Pancreas (tissue), 10 donors: ENCODE results near the gene SOX5. TPM values are rescaled to one million over a fixed set of nuclear protein-coding genes. Genes with fewer than 3 reads are reported as not detected.

Source experiments
- ATAC-seq, 4 donors: fragments of 200-7000 bp; cut with Tn5 transposase; one replicate each; pipeline versions ENCODE4 v1.8.0 to v1.9.1; 2020; ENCODE audit warnings: mild to moderate bottlenecking in 4 of 4, moderate library complexity in 4 of 4
- DNase-seq, 6 donors: peaks; one replicate each; pipeline ENCODE4 v3.0.0-alpha.2; 2020
- FAIRE-seq: peaks from 2 replicates; lab custom pipeline; 2012; peaks lifted over from hg19 to GRCh38; lab: Jason Lieb, UNC
- H3K27ac ChIP-seq, 4 donors: fragments of 200-600 bp; sonication (generic); 1 replicate in 3 of 4; 2 replicates in 1 of 4; pipeline versions ENCODE4 v1.5.0 to v1.8.0; 2020
- H3K27me3 ChIP-seq, 4 donors: fragments of 200-600 bp; one replicate each; pipeline ENCODE4 v1.8.0; 2021
- H3K36me3 ChIP-seq, 3 donors: fragments of 200-600 bp; sonication (generic) in 1 of 3; one replicate each; pipeline versions ENCODE4 v1.5.0 to v1.8.0; 2020 to 2021
- H3K4me1 ChIP-seq, 3 donors: fragments of 200-600 bp; one replicate each; pipeline ENCODE4 v1.8.0; 2021
- H3K4me3 ChIP-seq, 4 donors: fragments of 200-600 bp; sonication (generic) in 2 of 4; one replicate each; pipeline versions ENCODE4 v1.5.0 to v1.8.0; 2020 to 2021
- H3K9me3 ChIP-seq, 4 donors: fragments of 200-600 bp; one replicate each; pipeline ENCODE4 v1.8.0; 2021
- WGBS, 2 donors: extraction: QIAGEN DNeasy Blood & Tissue Kit; methylation state at CpG; one replicate each; pipeline ENCODE4 v1.1.7; 2013; 5-methylcytosine and 5-hydroxymethylcytosine counted together
- intact Hi-C, 3 donors: fragments of 100-400 bp; cut with DNase I; formaldehyde crosslinking; loops; one replicate each; pipeline versions ENCODE4 v1.11.1 to v1.14.2; 2022
- polyA plus RNA-seq, 2 donors: library from polyadenylated mRNA; stranded (reverse); fragments of 200-250 nt; gene quantifications; one replicate each; pipeline ENCODE4 v1.2.3, GENCODE V29; 2013
- total RNA-seq, 6 donors: library from RNA; stranded (reverse); fragmentation: NEBNext Ultra II Directional in 4 of 6; extraction: Animal tissue kit (Norgen Biotek cat#: 25700) in 4 of 6; gene quantifications; one replicate each; pipeline versions ENCODE4 v1.2.1 to v1.2.4, GENCODE V29; 2021 to 2023
- TF ChIP-seq, protein P1 (sequence below), 4 donors: fragments of 200-600 bp; sonication (generic) in 3 of 4; IDR thresholded peaks; one replicate each; pipeline versions ENCODE4 v1.5.0 to v1.8.0; 2021; ENCODE audit warnings: antibody characterized with exemption in 4 of 4
- donor health status: healthy with polysubstance abuse.
- donor health status: DM: no; HTN: no; CAD: no; lungs with moderate emphysema.
- donor health status: DM: no; HTN: no; CAD: no.
- donor health status: control.
- donor health status: control.
- donor health status: Bipolar disorder and iron deficiency.
- donor health status: DM: yes; HTN: yes; CAD: no.
- donor health status: DM: no; HTN: no; CAD: no.
- donor health status: DM: no; HTN: no; CAD: no.
- donor health status: DM: yes; HTN: yes; CAD: no.

SOX5 gene
- total and polyA plus RNA-seq, 8 donors: 0.47 to 2.5 (median 1.6) TPM

DNA sequence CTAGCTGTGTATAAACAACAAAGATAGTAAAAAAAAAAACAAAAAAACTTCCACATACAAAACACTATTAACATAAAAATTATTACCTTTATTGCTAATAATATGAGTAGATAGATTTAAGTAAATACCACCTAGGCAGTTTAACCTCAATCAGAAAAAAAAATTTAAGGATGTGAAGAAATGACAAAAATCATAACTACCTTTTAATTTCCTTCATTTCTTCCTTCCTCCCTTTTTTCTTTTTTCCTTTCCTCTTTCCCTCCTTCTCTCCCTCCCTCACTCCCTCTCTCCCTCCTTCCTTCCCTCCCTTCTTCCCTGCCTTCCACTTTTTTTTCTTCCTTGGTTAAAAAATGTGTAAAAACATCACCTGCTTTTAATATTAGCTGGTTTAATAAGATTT lies 81.7 kb downstream of the SOX5 start:
- TF ChIP-seq, protein P1, sequence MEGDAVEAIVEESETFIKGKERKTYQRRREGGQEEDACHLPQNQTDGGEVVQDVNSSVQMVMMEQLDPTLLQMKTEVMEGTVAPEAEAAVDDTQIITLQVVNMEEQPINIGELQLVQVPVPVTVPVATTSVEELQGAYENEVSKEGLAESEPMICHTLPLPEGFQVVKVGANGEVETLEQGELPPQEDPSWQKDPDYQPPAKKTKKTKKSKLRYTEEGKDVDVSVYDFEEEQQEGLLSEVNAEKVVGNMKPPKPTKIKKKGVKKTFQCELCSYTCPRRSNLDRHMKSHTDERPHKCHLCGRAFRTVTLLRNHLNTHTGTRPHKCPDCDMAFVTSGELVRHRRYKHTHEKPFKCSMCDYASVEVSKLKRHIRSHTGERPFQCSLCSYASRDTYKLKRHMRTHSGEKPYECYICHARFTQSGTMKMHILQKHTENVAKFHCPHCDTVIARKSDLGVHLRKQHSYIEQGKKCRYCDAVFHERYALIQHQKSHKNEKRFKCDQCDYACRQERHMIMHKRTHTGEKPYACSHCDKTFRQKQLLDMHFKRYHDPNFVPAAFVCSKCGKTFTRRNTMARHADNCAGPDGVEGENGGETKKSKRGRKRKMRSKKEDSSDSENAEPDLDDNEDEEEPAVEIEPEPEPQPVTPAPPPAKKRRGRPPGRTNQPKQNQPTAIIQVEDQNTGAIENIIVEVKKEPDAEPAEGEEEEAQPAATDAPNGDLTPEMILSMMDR (IDR thresholded peaks at IDR 0.05): no peak
- no peaks in the 10 kb centered on the region for H3K9me3 ChIP-seq
- H3K27ac ChIP-seq: no peak overlapping the region
- no peaks in the 10 kb centered on the region for H3K36me3 ChIP-seq
- H3K4me3 ChIP-seq: no peak overlapping the region
- no peaks in the 10 kb centered on the region for H3K4me1 ChIP-seq
- DNase-seq (no peak), ATAC-seq (no peak), FAIRE-seq (no peak)
- H3K27me3 ChIP-seq: no peaks in the 10 kb centered on the region
- intact Hi-C loops: no loop called here

GRCh38 chr12:23862701-23863100 lies 86.8 kb downstream of the SOX5 start:
- Histone ChIP-seq H3K4me3 (no peak overlapping the region), H3K4me1 (no peaks in the 10 kb centered on the region), H3K36me3 (no peaks in the 10 kb centered on the region), H3K27ac (no peak overlapping the region), H3K27me3 (no peaks in the 10 kb centered on the region), H3K9me3 (no peaks in the 10 kb centered on the region)
- DNase-seq (no peak), FAIRE-seq (no peak), ATAC-seq (no peak)
- TF ChIP-seq, protein P1 (IDR thresholded peaks at IDR 0.05): no peak
- intact Hi-C loops: no loop called here
- 83 to 88% methylated on average over 3 of the region's 3 CpGs for WGBS, 2 donors

DNA sequence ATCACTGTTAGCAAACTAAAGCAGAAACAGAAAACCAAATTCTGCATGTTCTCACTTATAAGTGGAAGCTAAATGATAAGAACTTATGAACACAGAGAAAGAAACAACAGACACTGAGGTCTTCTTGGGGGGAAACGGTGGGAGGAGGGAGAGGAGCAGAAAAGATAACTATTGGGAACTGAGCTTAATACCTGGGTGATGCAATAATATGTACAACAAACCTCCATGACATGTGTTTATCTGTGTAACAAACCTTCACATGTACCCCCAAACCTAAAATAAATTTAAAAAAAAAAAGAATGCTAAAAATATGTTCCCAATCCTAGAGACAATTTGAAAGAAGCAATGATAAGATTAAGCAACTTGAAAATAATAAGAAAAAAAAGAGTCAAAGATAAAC lies 89.5 kb downstream of the SOX5 start:
- ATAC-seq (no peak), FAIRE-seq (no peak), DNase-seq (no peak)
- no peak overlapping the region for H3K4me3 ChIP-seq
- 52 to 54% methylated on average over 1 of the region's 1 CpG for WGBS, 2 donors
- H3K27ac ChIP-seq: no peak overlapping the region
- no peaks in the 10 kb centered on the region for H3K27me3 ChIP-seq
- no peaks in the 10 kb centered on the region for H3K9me3 ChIP-seq
- intact Hi-C loops: no loop called here
- no peaks in the 10 kb centered on the region for H3K36me3 ChIP-seq
- no peaks in the 10 kb centered on the region for H3K4me1 ChIP-seq
- TF ChIP-seq, protein P1 (IDR thresholded peaks at IDR 0.05): no peak

- no peak for FAIRE-seq
These were observed 92.3 kb downstream of the SOX5 start for GRCh38 chr12:23857178-23857577.

DNA sequence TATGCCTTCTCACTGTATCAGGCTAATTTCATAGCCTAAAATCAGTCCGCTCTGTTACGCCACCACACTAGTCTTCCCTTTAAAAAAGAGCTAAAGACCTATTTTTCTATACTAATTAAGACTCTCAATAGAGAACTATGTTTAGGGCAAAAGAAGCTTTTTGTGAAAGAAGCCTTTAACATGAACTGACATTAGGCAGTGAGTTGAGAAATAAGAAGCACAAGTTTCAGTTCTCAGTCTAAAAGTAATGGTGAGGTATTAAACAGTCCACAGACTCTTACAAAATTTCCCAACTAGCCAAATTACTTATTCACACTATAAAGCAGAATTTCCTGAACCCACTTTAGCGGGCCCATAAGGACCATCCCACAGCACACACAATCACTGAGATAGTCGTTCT lies 93.7 kb downstream of the SOX5 start:
- 67 to 72% methylated on average over 4 of the region's 4 CpGs for WGBS, 2 donors
- Histone ChIP-seq H3K9me3 (no peaks in the 10 kb centered on the region), H3K4me3 (no peak overlapping the region), H3K36me3 (no peaks in the 10 kb centered on the region), H3K27ac (no peak overlapping the region), H3K4me1 (no peaks in the 10 kb centered on the region), H3K27me3 (no peaks in the 10 kb centered on the region)
- FAIRE-seq (no peak), ATAC-seq (no peak), DNase-seq (no peak)
- intact Hi-C loops: no loop called here
- TF ChIP-seq, protein P1 (IDR thresholded peaks at IDR 0.05): no peak

More at GRCh38 chr12:23857178-23857577, 92.3 kb downstream of the SOX5 start:
- ATAC-seq: no peak
- no peak overlapping the region for H3K4me3 ChIP-seq
- TF ChIP-seq, protein P1 (IDR thresholded peaks at IDR 0.05): no peak
- no peaks in the 10 kb centered on the region for H3K4me1 ChIP-seq
- H3K9me3 ChIP-seq: no peaks in the 10 kb centered on the region
- H3K36me3 ChIP-seq: no peaks in the 10 kb centered on the region
- DNase-seq: no peak
- no peaks in the 10 kb centered on the region for H3K27me3 ChIP-seq
- intact Hi-C loops: no loop called here
- no peak overlapping the region for H3K27ac ChIP-seq
